Stimulated activated naive B cell treated with anti-CD40 and anti-IgM and Interleukin-4, amounts not matched to agents 10 μg/mL and 1 μg/mL and 100 μg/mL, for 72 hours (primary cell): Measurements from ENCODE around the gene AK9.

ENCODE experiments used
- ATAC-seq, 2 donors: fragments of 150-1000 bp; cut with Tn5 transposase; replicated peaks; 2 replicates each; pipeline ENCODE4 v1.10.0; 2021; ENCODE audit warnings: moderate library complexity in 1 of 2
- DNase-seq: peaks from one replicate; pipeline ENCODE4 v3.0.0; 2021
- H3K27ac Mint-ChIP-seq: one replicate; pipeline ENCODE4 v1.8.0; 2022; ENCODE audit warnings: mild to moderate bottlenecking, mixed read lengths
- H3K27me3 Mint-ChIP-seq, 2 donors: one replicate each; pipeline ENCODE4 v1.8.0; 2022; ENCODE audit warnings: mixed read lengths in 2 of 2
- H3K36me3 Mint-ChIP-seq, 2 donors: one replicate each; pipeline ENCODE4 v1.8.0; 2022; ENCODE audit warnings: mixed read lengths in 2 of 2, mild to moderate bottlenecking in 1 of 2
- H3K4me1 Mint-ChIP-seq, 2 donors: one replicate each; pipeline ENCODE4 v1.8.0; 2022; ENCODE audit warnings: mixed read lengths in 2 of 2, mild to moderate bottlenecking in 1 of 2
- H3K4me3 Mint-ChIP-seq, 2 donors: one replicate each; pipeline ENCODE4 v1.8.0; 2022; ENCODE audit warnings: mild to moderate bottlenecking in 2 of 2, mixed read lengths in 2 of 2, moderate library complexity in 1 of 2
- H3K9me3 Mint-ChIP-seq, 2 donors: one replicate each; pipeline ENCODE4 v1.8.0; 2022; ENCODE audit warnings: mixed read lengths in 2 of 2, mild to moderate bottlenecking in 1 of 2

AK9 gene

GRCh38 chr6:109446072-109446471 is 244.9 kb downstream of the AK9 start:
- Mint-ChIP-seq H3K27me3 (no peaks in the 10 kb centered on the region), H3K4me1 (peaks cover 68 to 87% of the 10 kb centered on the region in 2 donors), H3K36me3 (peaks cover 46 to 77% of the 10 kb centered on the region in 2 donors), H3K27ac (peak overlapping the region; percentile 82), H3K9me3 (no peaks in the 10 kb centered on the region), H3K4me3 (no peak overlapping the region)
- no peak for ATAC-seq
- no peak for DNase-seq

- no peaks in the 10 kb centered on the region for H3K9me3 Mint-ChIP-seq
- no peak overlapping the region for H3K4me3 Mint-ChIP-seq
- H3K27ac Mint-ChIP-seq, result peak overlapping the region; percentile 89
- no peaks in the 10 kb centered on the region for H3K27me3 Mint-ChIP-seq
- peaks cover 46 to 72% of the 10 kb centered on the region in 2 donors for H3K36me3 Mint-ChIP-seq
- ATAC-seq (no peak), DNase-seq (no peak)
- H3K4me1 Mint-ChIP-seq, result peaks cover 64 to 80% of the 10 kb centered on the region in 2 donors
These were observed 245.6 kb downstream of the AK9 start for GRCh38 chr6:109445382-109445781.

DNA sequence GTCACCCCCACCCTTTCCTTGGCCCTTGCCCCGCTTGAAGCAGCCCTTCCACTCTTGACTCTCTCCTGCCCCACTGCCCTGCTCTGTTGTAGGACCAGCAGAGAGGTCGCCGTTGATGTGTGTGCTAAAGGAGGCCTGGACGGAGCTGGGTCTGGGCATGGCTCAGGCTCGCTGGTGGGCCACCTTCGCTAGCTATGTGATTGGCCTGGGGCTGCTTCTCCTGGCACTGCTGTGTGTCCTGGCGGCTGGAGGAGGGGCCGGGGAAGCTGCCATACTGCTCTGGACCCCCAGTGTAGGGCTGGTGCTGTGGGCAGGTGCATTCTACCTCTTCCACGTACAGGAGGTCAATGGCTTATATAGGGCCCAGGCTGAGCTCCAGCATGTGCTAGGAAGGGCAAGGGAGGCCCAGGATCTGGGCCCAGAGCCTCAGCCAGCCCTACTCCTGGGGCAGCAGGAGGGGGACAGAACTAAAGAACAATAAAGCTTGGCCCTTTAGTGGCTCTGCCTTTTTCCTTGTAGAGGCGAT is 247.5 kb downstream of the AK9 start:
- no peak for ATAC-seq
- H3K36me3 Mint-ChIP-seq, result peaks cover 37 to 58% of the 10 kb centered on the region in 2 donors
- H3K27ac Mint-ChIP-seq, result peak overlapping the region; percentile 77
- no peaks in the 10 kb centered on the region for H3K27me3 Mint-ChIP-seq
- no peaks in the 10 kb centered on the region for H3K9me3 Mint-ChIP-seq
- H3K4me3 Mint-ChIP-seq, result peak overlapping the region in 1 of 2 donors; percentile 57
- peaks cover 53 to 61% of the 10 kb centered on the region in 2 donors for H3K4me1 Mint-ChIP-seq
- DNase-seq, result no peak
